ENCODE measurements around the gene COMMD10. TPM values are rescaled to one million over a fixed set of nuclear protein-coding genes. Genes with fewer than 3 reads are reported as not detected.

The COMMD10 gene
- total RNA-seq, 1 donor from 2014 or later: 30.3 TPM

DNA sequence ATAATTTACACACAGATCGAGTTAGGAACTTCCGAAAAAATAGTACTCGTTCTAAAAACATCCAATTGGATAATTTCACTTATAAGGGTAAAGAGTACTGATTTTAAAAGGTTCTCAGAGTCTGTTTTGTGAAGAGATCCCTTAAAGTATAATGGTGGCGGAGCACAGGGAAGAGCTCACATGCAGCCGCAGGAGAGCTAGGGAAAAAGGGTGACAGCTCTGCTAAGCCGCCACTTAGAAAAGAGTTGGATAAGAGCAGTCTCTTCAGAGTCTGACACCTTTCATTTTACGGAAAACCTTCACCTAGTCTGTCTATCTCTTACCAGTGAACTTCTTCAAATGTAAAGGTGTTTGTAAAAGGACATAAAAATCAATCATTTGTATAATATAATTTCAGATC lies 149.9 kb downstream of the COMMD10 start:
- DNase-seq (ENCODE audit: low read depth) (no peak), FAIRE-seq (no peak)
- Histone ChIP-seq H3K27me3 (ENCODE audit: control insufficient read depth, insufficient read depth, low read length) (no peaks in the 10 kb centered on the region), H3K36me3 (ENCODE audit: control insufficient read depth, insufficient read depth, low read length) (no peaks in the 10 kb centered on the region), H3K4me3 (ENCODE audit: low read depth, low read length) (no peak overlapping the region)
- TF ChIP-seq, protein P1, sequence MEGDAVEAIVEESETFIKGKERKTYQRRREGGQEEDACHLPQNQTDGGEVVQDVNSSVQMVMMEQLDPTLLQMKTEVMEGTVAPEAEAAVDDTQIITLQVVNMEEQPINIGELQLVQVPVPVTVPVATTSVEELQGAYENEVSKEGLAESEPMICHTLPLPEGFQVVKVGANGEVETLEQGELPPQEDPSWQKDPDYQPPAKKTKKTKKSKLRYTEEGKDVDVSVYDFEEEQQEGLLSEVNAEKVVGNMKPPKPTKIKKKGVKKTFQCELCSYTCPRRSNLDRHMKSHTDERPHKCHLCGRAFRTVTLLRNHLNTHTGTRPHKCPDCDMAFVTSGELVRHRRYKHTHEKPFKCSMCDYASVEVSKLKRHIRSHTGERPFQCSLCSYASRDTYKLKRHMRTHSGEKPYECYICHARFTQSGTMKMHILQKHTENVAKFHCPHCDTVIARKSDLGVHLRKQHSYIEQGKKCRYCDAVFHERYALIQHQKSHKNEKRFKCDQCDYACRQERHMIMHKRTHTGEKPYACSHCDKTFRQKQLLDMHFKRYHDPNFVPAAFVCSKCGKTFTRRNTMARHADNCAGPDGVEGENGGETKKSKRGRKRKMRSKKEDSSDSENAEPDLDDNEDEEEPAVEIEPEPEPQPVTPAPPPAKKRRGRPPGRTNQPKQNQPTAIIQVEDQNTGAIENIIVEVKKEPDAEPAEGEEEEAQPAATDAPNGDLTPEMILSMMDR (IDR thresholded peaks at IDR 0.05; ENCODE audit: insufficient read depth, low read length, severe bottlenecking): no peak

DNA sequence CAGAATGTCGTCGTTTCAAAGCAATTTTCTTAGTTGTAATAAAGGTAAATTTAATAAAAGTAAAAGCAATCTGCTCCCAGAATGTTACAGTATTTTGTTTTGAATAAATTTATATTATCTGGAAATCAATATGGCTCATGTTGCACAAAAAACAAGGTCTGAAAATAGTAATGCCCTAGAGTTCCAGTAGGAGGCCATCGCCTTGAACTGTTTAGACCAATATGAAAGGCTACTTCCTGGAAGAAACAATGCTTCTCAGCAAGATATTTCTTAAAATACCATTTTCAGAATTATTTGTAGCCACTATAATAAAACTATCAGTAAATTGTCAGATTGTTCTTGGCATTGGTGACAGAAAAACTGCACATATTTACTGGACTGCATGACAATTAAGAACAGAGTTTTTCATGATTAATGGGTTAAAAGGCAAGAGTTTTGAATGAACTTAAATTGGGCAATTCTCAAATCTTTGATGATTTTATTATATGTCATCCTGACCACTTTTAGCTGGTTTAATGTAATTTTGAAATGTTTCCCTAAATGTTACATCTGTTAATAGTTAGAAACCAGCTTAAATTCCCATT lies 153.2 kb downstream of the COMMD10 start:
- Histone ChIP-seq H3K36me3 (ENCODE audit: control insufficient read depth, insufficient read depth, low read length) (no peaks in the 10 kb centered on the region), H3K27me3 (ENCODE audit: control insufficient read depth, insufficient read depth, low read length) (no peaks in the 10 kb centered on the region), H3K4me3 (ENCODE audit: low read depth, low read length) (no peak overlapping the region)
- TF ChIP-seq, protein P1 (IDR thresholded peaks at IDR 0.05; ENCODE audit: insufficient read depth, low read length, severe bottlenecking): no peak
- FAIRE-seq: no peak
- peak; percentile 9 for DNase-seq (ENCODE audit: low read depth)

DNA sequence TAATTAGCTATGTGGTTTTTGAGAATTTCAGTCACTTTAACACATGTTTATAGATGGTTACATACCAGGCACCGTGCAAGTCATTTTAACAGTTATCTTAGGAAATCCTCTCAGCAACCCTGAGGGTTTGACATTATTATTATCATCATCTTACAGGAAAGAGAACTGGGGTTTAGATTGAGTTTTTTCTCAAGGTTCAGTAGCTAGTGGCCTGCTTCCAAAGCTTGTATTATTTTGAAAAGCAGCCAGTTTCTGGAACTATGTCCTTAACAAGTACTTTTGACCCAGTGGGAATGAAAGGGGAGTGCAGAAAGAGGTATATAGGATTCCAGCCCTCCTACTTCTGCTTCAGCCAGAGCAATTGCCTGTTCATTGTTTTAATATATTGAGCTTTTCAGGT lies 157.5 kb downstream of the COMMD10 start:
- no peaks in the 10 kb centered on the region for H3K27me3 ChIP-seq (ENCODE audit: control insufficient read depth, insufficient read depth, low read length)
- H3K36me3 ChIP-seq (ENCODE audit: control insufficient read depth, insufficient read depth, low read length): no peaks in the 10 kb centered on the region
- TF ChIP-seq, protein P1 (IDR thresholded peaks at IDR 0.05; ENCODE audit: insufficient read depth, low read length, severe bottlenecking): no peak
- DNase-seq (ENCODE audit: low read depth) (no peak), FAIRE-seq (no peak)
- no peak overlapping the region for H3K4me3 ChIP-seq (ENCODE audit: low read depth, low read length)

DNA sequence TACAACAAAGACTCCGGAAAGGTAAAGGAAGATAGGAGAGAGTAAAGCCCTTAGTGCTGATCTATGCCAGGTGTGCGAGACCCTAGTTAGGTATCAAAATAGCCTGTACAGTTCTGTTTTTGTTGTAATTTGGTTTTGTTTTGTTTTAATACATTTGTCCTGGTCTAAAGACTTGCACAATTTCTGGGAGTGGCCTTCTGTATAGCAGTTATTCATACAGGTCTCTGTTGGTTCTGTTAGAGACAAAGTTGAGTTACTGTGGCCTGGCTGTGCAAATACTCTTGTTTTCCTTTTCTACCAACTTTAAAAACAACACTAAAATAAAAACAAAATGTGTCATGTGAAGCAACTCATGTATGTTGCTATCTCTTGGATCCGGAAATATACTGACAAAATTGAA lies 163.6 kb downstream of the COMMD10 start:
- Histone ChIP-seq H3K36me3 (ENCODE audit: control insufficient read depth, insufficient read depth, low read length) (no peaks in the 10 kb centered on the region), H3K4me3 (ENCODE audit: low read depth, low read length) (no peak overlapping the region), H3K27me3 (ENCODE audit: control insufficient read depth, insufficient read depth, low read length) (no peaks in the 10 kb centered on the region)
- DNase-seq (ENCODE audit: low read depth): peak; percentile 7
- no peak for FAIRE-seq
- TF ChIP-seq, protein P1 (IDR thresholded peaks at IDR 0.05; ENCODE audit: insufficient read depth, low read length, severe bottlenecking): no peak

DNA sequence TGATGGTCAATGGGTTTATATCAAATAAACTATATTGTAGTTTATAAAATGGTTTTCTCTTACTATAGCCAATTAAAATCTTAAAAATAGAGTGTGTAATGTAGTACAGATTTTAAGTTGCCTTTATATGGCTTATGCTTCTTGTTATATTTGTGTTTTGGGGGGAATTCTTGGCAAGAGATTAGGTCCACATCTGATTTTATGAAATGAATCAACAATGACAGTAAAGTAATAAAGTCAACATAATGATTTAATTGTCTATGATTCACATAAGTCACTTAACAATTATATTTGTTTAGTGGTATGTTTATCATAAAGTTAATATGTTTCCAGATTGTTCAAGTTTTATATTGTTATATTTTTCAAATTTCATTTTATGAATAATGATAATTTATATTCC lies 164.8 kb downstream of the COMMD10 start:
- TF ChIP-seq, protein P1 (IDR thresholded peaks at IDR 0.05; ENCODE audit: insufficient read depth, low read length, severe bottlenecking): no peak
- H3K4me3 ChIP-seq (ENCODE audit: low read depth, low read length): no peak overlapping the region
- no peaks in the 10 kb centered on the region for H3K36me3 ChIP-seq (ENCODE audit: control insufficient read depth, insufficient read depth, low read length)
- FAIRE-seq (no peak), DNase-seq (ENCODE audit: low read depth) (no peak)
- no peaks in the 10 kb centered on the region for H3K27me3 ChIP-seq (ENCODE audit: control insufficient read depth, insufficient read depth, low read length)

DNA sequence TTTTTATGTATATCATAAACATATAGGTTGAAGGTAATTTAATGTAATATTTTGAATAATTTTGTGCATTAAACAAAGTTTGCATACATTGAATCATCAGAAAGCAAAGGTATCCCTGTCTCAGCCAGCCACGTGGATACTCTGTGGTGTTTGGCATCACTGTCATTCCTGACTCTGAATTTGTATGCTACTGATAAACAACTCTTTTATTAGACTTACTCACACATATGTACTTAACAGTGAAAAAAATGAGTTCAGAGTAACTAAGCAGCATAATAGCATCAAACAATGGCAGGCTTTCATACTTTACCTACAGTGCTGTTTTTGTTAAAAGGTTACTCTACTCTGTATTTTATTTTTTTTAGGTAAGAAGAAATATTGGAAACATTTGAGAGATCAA lies 171.9 kb downstream of the COMMD10 start:
- no peak for DNase-seq (ENCODE audit: low read depth)
- TF ChIP-seq, protein P1 (IDR thresholded peaks at IDR 0.05; ENCODE audit: insufficient read depth, low read length, severe bottlenecking): no peak
- Histone ChIP-seq H3K27me3 (ENCODE audit: control insufficient read depth, insufficient read depth, low read length) (no peaks in the 10 kb centered on the region), H3K36me3 (ENCODE audit: control insufficient read depth, insufficient read depth, low read length) (no peaks in the 10 kb centered on the region), H3K4me3 (ENCODE audit: low read depth, low read length) (no peak overlapping the region)
- FAIRE-seq: no peak
